DOHH2 (cell line): ENCODE measurements around the gene MAPK8.

Experiments used
- CTCF ChIP-seq: fragments of 200-600 bp; sonication (generic); IDR thresholded peaks from one replicate; pipeline ENCODE4 v1.5.1; 2014; ENCODE audit warnings: antibody characterized with exemption, mild to moderate bottlenecking, low read depth, low read length; ENCODE audit not compliant: poor library complexity, severe bottlenecking
- EZH2phosphoT487 ChIP-seq: fragments of 200-600 bp; sonication (generic); IDR thresholded peaks from 2 replicates; pipeline ENCODE4 v1.6.1; 2017; ENCODE audit warnings: borderline replicate concordance, mild to moderate bottlenecking, antibody characterized with exemption, low read length, moderate library complexity, mixed read lengths

DNA sequence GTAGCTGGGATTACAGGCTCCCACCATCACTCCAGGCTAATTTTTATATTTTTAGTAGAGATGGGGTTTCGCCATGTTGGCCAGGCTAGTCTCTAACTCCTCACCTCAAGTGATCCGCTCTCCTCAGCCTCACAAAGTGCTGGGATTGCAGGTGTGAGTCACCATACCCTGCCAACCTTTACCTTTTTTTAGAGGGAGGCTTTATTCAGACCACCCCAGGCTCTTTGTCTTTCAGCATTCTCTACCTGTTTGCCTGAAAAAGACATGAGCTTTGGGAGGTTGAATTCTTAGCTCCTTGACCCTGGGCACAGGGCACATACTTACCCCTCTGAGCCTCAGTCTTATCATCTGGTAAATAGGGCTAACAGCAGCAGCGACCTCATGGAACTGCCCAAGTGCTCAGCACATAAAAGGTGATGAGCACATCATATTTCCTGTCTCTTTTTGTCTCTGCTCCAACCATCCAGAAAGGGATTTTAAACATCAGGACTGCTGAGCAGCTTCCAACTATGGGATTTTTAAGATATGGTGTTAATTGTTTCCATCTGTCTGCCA lies 49.0 kb upstream of the MAPK8 start:
- TF ChIP-seq CTCF (no peak), EZH2phosphoT487 (no peak)
